Measurements from ENCODE around the gene CTSF. TPM values are rescaled to one million over a fixed set of nuclear protein-coding genes. Genes with fewer than 3 reads are reported as not detected.
"Not testable (repeated sequence)": the region's sequence is repeated elsewhere in the genome, so short reads cannot be mapped to it uniquely, and the experiment has no call there.

The CTSF gene
- total RNA-seq, 1 donor from 2014 or later: not detected

GRCh38 chr11:66593303-66593635 is 24.9 kb upstream of the CTSF start:
- Mint-ChIP-seq H3K36me3 (ENCODE audit: low read depth) (peaks cover 4% of the 10 kb centered on the region), H3K27me3 (ENCODE audit: low read depth) (no peaks in the 10 kb centered on the region), H3K9me3 (peaks cover 7% of the 10 kb centered on the region), H3K4me1 (peaks cover 24% of the 10 kb centered on the region), H3K27ac (ENCODE audit: unreplicated experiment) (peak overlapping the region; percentile 99), H3K4me3 (peak overlapping the region; percentile 96)
- DNase-seq (ENCODE audit: low read depth, low spot score): peak; percentile 5
- no peak for TF ChIP-seq CTCF (conservative IDR thresholded peaks at IDR 0.05)

- DNase-seq (ENCODE audit: low read depth, low spot score): peak; percentile 95
These were observed 24.3 kb upstream of the CTSF start, which contains the start of the genes CCDC87 and CCS for GRCh38 chr11:66592457-66593302. Gene CCDC87 (minus strand): TSS chr11:66593063. CDS start chr11:66593015, 48 bp downstream. Gene CCS (plus strand): TSS chr11:66593185. CDS start chr11:66593262, 77 bp downstream.

GRCh38 chr11:66591175-66591574 is 22.8 kb upstream of the CTSF start:
- Mint-ChIP-seq H3K27ac (ENCODE audit: unreplicated experiment) (no peak overlapping the region), H3K9me3 (peaks cover 11% of the 10 kb centered on the region), H3K27me3 (ENCODE audit: low read depth) (no peaks in the 10 kb centered on the region), H3K4me1 (peaks cover 24% of the 10 kb centered on the region), H3K36me3 (ENCODE audit: low read depth) (peaks cover 4% of the 10 kb centered on the region), H3K4me3 (no peak overlapping the region)
- TF ChIP-seq CTCF (conservative IDR thresholded peaks at IDR 0.05): no peak
- DNase-seq (ENCODE audit: low read depth, low spot score): no peak

More at GRCh38 chr11:66592457-66593302, 24.3 kb upstream of the CTSF start, which contains the start of the genes CCDC87 and CCS:
- Mint-ChIP-seq H3K4me3 (peak within 1 kb of the TSS; percentile 96), H3K36me3 (ENCODE audit: low read depth) (peaks cover 4% of the 10 kb centered on the region), H3K27me3 (ENCODE audit: low read depth) (no peaks in the 10 kb centered on the region), H3K4me1 (peaks cover 24% of the 10 kb centered on the region), H3K27ac (ENCODE audit: unreplicated experiment) (peak within 1 kb of the TSS; percentile 99), H3K9me3 (peaks cover 7% of the 10 kb centered on the region)
- peak; percentile 74 for TF ChIP-seq CTCF (conservative IDR thresholded peaks at IDR 0.05)

- Mint-ChIP-seq H3K4me1 (peaks cover 20% of the 10 kb centered on the region), H3K27me3 (ENCODE audit: low read depth) (no peaks in the 10 kb centered on the region), H3K27ac (ENCODE audit: unreplicated experiment) (no peak overlapping the region), H3K4me3 (peak overlapping the region; percentile 15), H3K9me3 (peaks cover 12% of the 10 kb centered on the region), H3K36me3 (ENCODE audit: low read depth) (peaks cover 4% of the 10 kb centered on the region)
- no peak for DNase-seq (ENCODE audit: low read depth, low spot score)
- TF ChIP-seq CTCF (conservative IDR thresholded peaks at IDR 0.05): no peak
These were observed 21.7 kb upstream of the CTSF start for GRCh38 chr11:66589996-66590675.

- H3K27me3 Mint-ChIP-seq (ENCODE audit: low read depth); H3K36me3 Mint-ChIP-seq (ENCODE audit: low read depth); H3K27ac Mint-ChIP-seq (ENCODE audit: unreplicated experiment); H3K4me3 Mint-ChIP-seq; DNase-seq (ENCODE audit: low read depth, low spot score): not testable (repeated sequence)
- Mint-ChIP-seq H3K4me1 (peaks cover 15% of the 10 kb centered on the region), H3K9me3 (peaks cover 12% of the 10 kb centered on the region)
These were observed 20.9 kb upstream of the CTSF start for GRCh38 chr11:66589315-66589714.
